22Rv1 (cell line): ENCODE results near the gene FILIP1L.

Experiments used
- ZFX ChIP-seq: fragments of 450-650 bp; IDR thresholded peaks from 2 replicates; pipeline ENCODE4 v1.6.1; 2017; ENCODE audit warnings: antibody characterized with exemption, borderline replicate concordance
- TF ChIP-seq, protein P1 (sequence below): fragments of 450-650 bp; IDR thresholded peaks from 2 replicates; pipeline ENCODE4 v1.5.1; 2017; ENCODE audit warnings: mild to moderate bottlenecking

DNA sequence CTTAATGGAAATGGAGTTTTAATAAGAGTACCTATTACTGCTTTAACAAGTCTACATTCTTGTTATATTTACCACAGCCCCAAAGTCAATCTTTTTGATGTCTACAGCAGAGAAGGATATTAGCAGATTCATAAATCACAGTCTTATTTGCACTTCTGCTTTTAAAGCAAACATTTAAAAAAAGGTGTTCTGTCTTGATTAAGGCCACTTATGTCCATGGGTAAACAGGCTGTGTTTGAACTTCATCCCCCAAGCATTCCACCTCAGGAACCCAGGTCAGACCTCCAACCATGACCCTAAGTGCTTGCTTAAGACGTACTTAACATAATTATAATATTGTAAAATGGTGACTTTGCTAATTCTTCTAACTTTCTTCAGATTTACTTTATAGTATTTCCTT is 183.2 kb downstream of the FILIP1L start:
- TF ChIP-seq, protein P1, sequence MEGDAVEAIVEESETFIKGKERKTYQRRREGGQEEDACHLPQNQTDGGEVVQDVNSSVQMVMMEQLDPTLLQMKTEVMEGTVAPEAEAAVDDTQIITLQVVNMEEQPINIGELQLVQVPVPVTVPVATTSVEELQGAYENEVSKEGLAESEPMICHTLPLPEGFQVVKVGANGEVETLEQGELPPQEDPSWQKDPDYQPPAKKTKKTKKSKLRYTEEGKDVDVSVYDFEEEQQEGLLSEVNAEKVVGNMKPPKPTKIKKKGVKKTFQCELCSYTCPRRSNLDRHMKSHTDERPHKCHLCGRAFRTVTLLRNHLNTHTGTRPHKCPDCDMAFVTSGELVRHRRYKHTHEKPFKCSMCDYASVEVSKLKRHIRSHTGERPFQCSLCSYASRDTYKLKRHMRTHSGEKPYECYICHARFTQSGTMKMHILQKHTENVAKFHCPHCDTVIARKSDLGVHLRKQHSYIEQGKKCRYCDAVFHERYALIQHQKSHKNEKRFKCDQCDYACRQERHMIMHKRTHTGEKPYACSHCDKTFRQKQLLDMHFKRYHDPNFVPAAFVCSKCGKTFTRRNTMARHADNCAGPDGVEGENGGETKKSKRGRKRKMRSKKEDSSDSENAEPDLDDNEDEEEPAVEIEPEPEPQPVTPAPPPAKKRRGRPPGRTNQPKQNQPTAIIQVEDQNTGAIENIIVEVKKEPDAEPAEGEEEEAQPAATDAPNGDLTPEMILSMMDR, result no peak
- no peak for TF ChIP-seq ZFX
